Gastrocnemius medialis (tissue), 4 donors: Measurements from ENCODE around the gene TRA2B. TPM values are rescaled to one million over a fixed set of nuclear protein-coding genes. Genes with fewer than 3 reads are reported as not detected.

Source experiments
- ATAC-seq, 2 donors: fragments of 150-250 bp; one replicate each; pipeline ENCODE4 v1.9.1; 2016
- DNase-seq, 2 donors: peaks; one replicate each; pipeline ENCODE4 v3.0.0-alpha.2; 2019
- H3K27ac ChIP-seq, 4 donors: fragments of 200-600 bp; sonication (generic); 1 replicate in 1 of 4; 2 replicates in 3 of 4; pipeline ENCODE4 v1.5.1; 2016 to 2018; ENCODE audit warnings: mild to moderate bottlenecking in 2 of 4, moderate library complexity in 1 of 4
- H3K27me3 ChIP-seq, 3 donors: fragments of 200-600 bp; sonication (generic) in 2 of 3; 1 replicate in 1 of 3; 2 replicates in 2 of 3; pipeline versions ENCODE4 v1.5.1 to v1.6.0; 2016 to 2019; ENCODE audit warnings: mild to moderate bottlenecking in 1 of 3, moderate library complexity in 1 of 3
- H3K36me3 ChIP-seq, 2 donors: fragments of 200-600 bp; sonication (generic) in 1 of 2; one replicate each; pipeline ENCODE4 v1.5.1; 2017 to 2018
- H3K4me1 ChIP-seq, 2 donors: fragments of 200-600 bp; sonication (generic) in 1 of 2; one replicate each; pipeline ENCODE4 v1.5.1; 2016 to 2017; ENCODE audit warnings: mild to moderate bottlenecking in 2 of 2
- H3K4me3 ChIP-seq, 4 donors: fragments of 200-600 bp; sonication (generic) in 3 of 4; 1 replicate in 1 of 4; 2 replicates in 3 of 4; pipeline ENCODE4 v1.5.1; 2016 to 2019; ENCODE audit warnings: mild to moderate bottlenecking in 2 of 4
- H3K9me3 ChIP-seq, 3 donors: fragments of 200-600 bp; sonication (generic) in 2 of 3; 1 replicate in 1 of 3; 2 replicates in 2 of 3; pipeline ENCODE4 v1.5.1; 2016 to 2019
- CTCF ChIP-seq, 5 experiments: fragments of 450-650 bp in 3 of 5; fragments of 200-600 bp in 2 of 5; sonication (generic) in 2 of 5; IDR thresholded peaks in 4 of 5; conservative IDR thresholded peaks in 1 of 5; 1 replicate in 4 of 5; 2 replicates in 1 of 5; pipeline ENCODE4 v1.5.1; 2016 to 2019; ENCODE audit warnings: antibody characterized with exemption in 5 of 5, mild to moderate bottlenecking in 3 of 5, moderate library complexity in 3 of 5
- POLR2A ChIP-seq, 2 donors: fragments of 450-650 bp; IDR thresholded peaks; one replicate each; pipeline ENCODE4 v1.6.1; 2017; ENCODE audit warnings: antibody characterized with exemption in 2 of 2, mild to moderate bottlenecking in 2 of 2, moderate library complexity in 2 of 2
- in situ Hi-C, 4 donors: fragments of 200-750 bp; cut with MboI; loops; one replicate each; pipeline versions ENCODE4 v1.15.0 to v1.8.0; 2017; ENCODE audit warnings: low sequenced_read_pairs in 4 of 4
- intact Hi-C: fragments of 100-400 bp; cut with DNase I; formaldehyde crosslinking; loops from one replicate; pipeline ENCODE4 v1.15.1; 2023; ENCODE audit warnings: low total_unique reads
- total RNA-seq, 4 donors: library from RNA; depleted of rRNA; stranded (reverse); fragments of >200 nt; gene quantifications; one replicate each; pipeline versions ENCODE4 v1.1.0 to v1.2.3, GENCODE V29; 2016

The TRA2B gene
- total RNA-seq, 4 donors from 2014 or later: 57.5 to 234 (median 65.1) TPM

DNA sequence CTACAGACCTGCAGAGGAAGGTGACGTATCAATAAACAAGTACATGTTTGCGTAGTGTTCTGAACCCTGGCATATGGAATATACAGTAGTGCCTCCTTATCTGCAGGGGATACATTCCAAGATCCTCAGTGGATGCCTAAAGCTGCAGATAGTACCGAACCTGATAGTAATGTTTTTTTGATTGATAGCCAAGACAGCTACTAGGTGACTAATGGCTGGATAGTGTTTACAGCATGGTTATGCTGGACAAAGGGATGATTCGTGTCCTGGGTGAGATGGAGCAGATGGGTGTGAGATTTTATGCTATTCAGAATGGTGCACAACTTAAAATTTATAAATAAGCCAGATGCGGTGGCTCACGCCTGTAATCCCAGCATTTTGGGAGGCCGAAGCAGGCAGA, 57.2 kb downstream of the TRA2B start:
- H3K27me3 ChIP-seq: no peaks in the 10 kb centered on the region
- DNase-seq (no peak), ATAC-seq (no peak)
- H3K9me3 ChIP-seq: no peaks in the 10 kb centered on the region
- no peaks in the 10 kb centered on the region for H3K36me3 ChIP-seq
- no peak for TF ChIP-seq CTCF (IDR thresholded peaks at IDR 0.05 in 4 of 5, conservative IDR thresholded peaks at IDR 0.05 in 1 of 5)
- TF ChIP-seq POLR2A (IDR thresholded peaks at IDR 0.05): no peak
- intact Hi-C loops (no loop called here), in situ Hi-C loops (loop anchor here in 1 of 4 donors (25.0 kb wide), 1 partner anchor 1607 kb away; no protein-coding TSS in a partner anchor)
- no peak overlapping the region for H3K4me3 ChIP-seq
- H3K4me1 ChIP-seq: no peaks in the 10 kb centered on the region
- H3K27ac ChIP-seq: no peak overlapping the region

DNA sequence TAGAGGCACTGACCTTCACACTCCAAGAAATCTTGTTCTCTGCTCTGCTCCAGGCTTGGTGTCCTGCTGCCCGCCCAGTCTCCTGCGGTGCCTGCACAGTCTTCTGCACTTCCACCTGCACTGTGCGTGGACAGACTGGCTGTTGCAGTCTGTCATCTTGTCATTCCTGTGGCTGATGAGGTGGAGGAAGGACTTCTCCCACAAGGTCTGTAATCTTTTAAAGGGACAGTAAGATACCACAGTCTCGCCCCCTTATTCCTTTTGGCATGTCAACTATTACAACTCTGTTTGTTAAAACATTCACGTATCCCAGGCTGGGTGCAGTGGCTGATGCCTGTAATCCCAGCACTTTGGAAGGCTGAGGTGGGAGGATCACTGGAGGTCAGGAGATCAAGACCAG, 58.9 kb downstream of the TRA2B start:
- Histone ChIP-seq H3K36me3 (no peaks in the 10 kb centered on the region), H3K4me3 (no peak overlapping the region), H3K4me1 (no peaks in the 10 kb centered on the region), H3K27me3 (no peaks in the 10 kb centered on the region), H3K27ac (no peak overlapping the region), H3K9me3 (no peaks in the 10 kb centered on the region)
- in situ Hi-C loops: loop anchor here in 1 of 4 donors (25.0 kb wide), 1 partner anchor 1608 kb away; no protein-coding TSS in a partner anchor
- no peak for DNase-seq
- ATAC-seq: no peak
- TF ChIP-seq POLR2A (IDR thresholded peaks at IDR 0.05) (no peak), CTCF (IDR thresholded peaks at IDR 0.05 in 4 of 5, conservative IDR thresholded peaks at IDR 0.05 in 1 of 5) (no peak)
- intact Hi-C loops: no loop called here

DNA sequence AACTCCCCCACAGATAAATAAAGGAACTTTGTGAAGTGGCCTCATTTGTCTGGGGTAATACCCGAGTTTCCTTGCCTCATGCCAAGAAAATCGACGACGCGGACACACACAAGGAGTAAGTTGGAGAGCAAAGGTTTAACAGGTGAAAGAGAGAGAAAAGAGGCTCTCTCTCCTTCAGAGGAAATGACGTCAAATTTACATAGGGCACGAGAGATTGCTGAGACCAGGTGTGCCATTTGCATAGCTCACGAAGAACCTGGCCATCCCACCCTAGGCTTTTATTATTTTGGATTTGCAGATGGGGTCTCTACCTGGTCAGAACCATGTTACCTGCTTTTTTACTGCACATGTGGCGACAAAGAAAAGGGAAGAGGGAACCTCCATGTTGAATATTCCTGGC, 63.7 kb downstream of the TRA2B start:
- Histone ChIP-seq H3K4me1 (no peaks in the 10 kb centered on the region), H3K27me3 (peaks cover 0 to 2% (median 0%) of the 10 kb centered on the region in 3 donors), H3K27ac (no peak overlapping the region), H3K4me3 (no peak overlapping the region), H3K9me3 (no peaks in the 10 kb centered on the region), H3K36me3 (no peaks in the 10 kb centered on the region)
- in situ Hi-C loops: no loop called here
- intact Hi-C loops: no loop called here
- no peak for DNase-seq
- ATAC-seq: no peak
- TF ChIP-seq CTCF (IDR thresholded peaks at IDR 0.05 in 4 of 5, conservative IDR thresholded peaks at IDR 0.05 in 1 of 5) (no peak), POLR2A (IDR thresholded peaks at IDR 0.05) (no peak)

DNA sequence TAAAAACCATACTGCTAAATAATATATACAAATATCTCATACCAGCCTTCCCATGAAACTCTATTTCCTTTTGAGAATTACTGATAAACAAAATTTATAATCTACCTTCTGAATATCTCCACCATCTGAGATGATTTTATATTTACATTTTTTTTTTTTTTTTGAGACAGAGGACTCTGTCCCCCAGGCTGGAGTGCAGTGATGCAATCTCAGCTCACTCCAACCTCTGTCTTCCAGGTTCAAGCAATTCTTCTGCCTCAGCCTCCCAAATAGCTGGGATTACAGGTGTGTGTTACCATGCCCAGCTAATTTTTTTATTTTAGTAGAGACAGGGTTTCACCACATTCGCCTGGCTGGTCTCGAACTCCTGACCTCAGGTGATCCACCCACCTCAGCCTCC, 70.2 kb downstream of the TRA2B start:
- no peak overlapping the region for H3K27ac ChIP-seq
- intact Hi-C loops (no loop called here), in situ Hi-C loops (no loop called here)
- no peak for TF ChIP-seq POLR2A (IDR thresholded peaks at IDR 0.05)
- TF ChIP-seq CTCF (IDR thresholded peaks at IDR 0.05 in 4 of 5, conservative IDR thresholded peaks at IDR 0.05 in 1 of 5): no peak
- ATAC-seq: no peak
- no peaks in the 10 kb centered on the region for H3K4me1 ChIP-seq
- H3K4me3 ChIP-seq: no peak overlapping the region
- H3K9me3 ChIP-seq: no peaks in the 10 kb centered on the region
- H3K36me3 ChIP-seq: no peaks in the 10 kb centered on the region
- no peak for DNase-seq
- no peaks in the 10 kb centered on the region for H3K27me3 ChIP-seq

GRCh38 chr3:185866995-185867394, 70.8 kb downstream of the TRA2B start:
- in situ Hi-C loops (no loop called here), intact Hi-C loops (no loop called here)
- no peaks in the 10 kb centered on the region for H3K27me3 ChIP-seq
- TF ChIP-seq CTCF (IDR thresholded peaks at IDR 0.05 in 4 of 5, conservative IDR thresholded peaks at IDR 0.05 in 1 of 5) (no peak), POLR2A (IDR thresholded peaks at IDR 0.05) (no peak)
- H3K4me1 ChIP-seq: no peaks in the 10 kb centered on the region
- H3K36me3 ChIP-seq: no peaks in the 10 kb centered on the region
- no peak overlapping the region for H3K4me3 ChIP-seq
- no peaks in the 10 kb centered on the region for H3K9me3 ChIP-seq
- no peak for DNase-seq
- ATAC-seq: no peak
- no peak overlapping the region for H3K27ac ChIP-seq
